A549 (cell line): ENCODE measurements around the gene CCDC50. TPM values are rescaled to one million over a fixed set of nuclear protein-coding genes. Genes with fewer than 3 reads are reported as not detected.

Source experiments
- ATAC-seq, 2 experiments: fragments of 200-7000 bp in 1 of 2; fragments of >200 bp in 1 of 2; cut with Nextera tagmentation in 1 of 2; cut with Tn5 transposase in 1 of 2; 3 replicates each; pipeline versions ENCODE4 v1.8.0 to v1.9.1; 2018 to 2020; ENCODE audit warnings: mild to moderate bottlenecking in 1 of 2, moderate library complexity in 1 of 2
- CTCF ChIA-PET: fragments of 300-600 bp; sonication (Branson Sonifier 250); formaldehyde crosslinking; extraction: SDS; loops from one replicate; lab custom pipeline; 2021; ENCODE audit warnings: antibody characterized with exemption, inconsistent platforms; lab: Yijun Ruan, JAX
- POLR2A ChIA-PET: fragments of 350-600 bp; formaldehyde crosslinking; extraction: SDS; loops from one replicate; lab custom pipeline; 2021; ENCODE audit warnings: antibody characterized with exemption, inconsistent platforms; lab: Yijun Ruan, JAX
- DNase-seq, 2 experiments: peaks; one replicate each; pipeline versions ENCODE4 v3.0.0 to v3.0.0-alpha.2; 2011 to 2016; ENCODE audit warnings: low read depth in 1 of 2, low spot score in 1 of 2
- FAIRE-seq: peaks from 2 replicates; lab custom pipeline; 2011; peaks lifted over from hg19 to GRCh38; lab: Jason Lieb, UNC
- H3K27ac ChIP-seq, 2 experiments: fragments of >200 bp; sonication (Bioruptor Twin); formaldehyde crosslinking; 3 replicates each; pipeline ENCODE4 v1.5.1; 2016 to 2017
- H3K4me1 ChIP-seq: fragments of >200 bp; sonication (Bioruptor Twin); formaldehyde crosslinking; 3 replicates; pipeline ENCODE4 v1.6.1; 2016
- H3K4me2 ChIP-seq: fragments of >200 bp; sonication (Bioruptor Twin); formaldehyde crosslinking; 3 replicates; pipeline ENCODE4 v1.6.1; 2016
- H3K4me3 ChIP-seq: fragments of >200 bp; sonication (Bioruptor Twin); formaldehyde crosslinking; 3 replicates; pipeline ENCODE4 v1.5.1; 2016
- H3K9me3 ChIP-seq: fragments of >200 bp; sonication (Bioruptor Twin); formaldehyde crosslinking; 3 replicates; pipeline ENCODE4 v1.6.1; 2016
- CBX2 ChIP-seq: fragments of 200-600 bp; sonication (generic); IDR thresholded peaks from 2 replicates; pipeline ENCODE4 v1.6.1; 2016; ENCODE audit warnings: low read depth, mild to moderate bottlenecking, borderline replicate concordance
- CEBPB ChIP-seq, 2 experiments: fragments of >200 bp in 1 of 2; sonication (Bioruptor Twin) in 1 of 2; formaldehyde crosslinking in 1 of 2; IDR thresholded peaks; 2 replicates each; pipeline ENCODE4 v1.6.1; 2012 to 2016
- EHF ChIP-seq: fragments of 250-450 bp; sonication (Bioruptor Pico); IDR thresholded peaks from 2 replicates; pipeline ENCODE4 v1.5.0; 2020; ENCODE audit warnings: mild to moderate bottlenecking
- EHMT2 ChIP-seq: fragments of 200-600 bp; sonication (generic); IDR thresholded peaks from 2 replicates; pipeline ENCODE4 v1.6.1; 2016; ENCODE audit warnings: antibody characterized with exemption, low read depth, mild to moderate bottlenecking, moderate library complexity
- FOSL2 ChIP-seq, 2 experiments: fragments of 450-650 bp in 1 of 2; fragments of >200 bp in 1 of 2; sonication (Bioruptor Twin) in 1 of 2; formaldehyde crosslinking; IDR thresholded peaks; 2 replicates each; pipeline versions ENCODE4 v1.5.0 to v1.6.1; 2016 to 2020; ENCODE audit warnings: mild to moderate bottlenecking in 1 of 2, moderate library complexity in 1 of 2
- HOXA7 ChIP-seq: fragments of 250-450 bp; sonication (Bioruptor Pico); IDR thresholded peaks from 2 replicates; pipeline ENCODE4 v1.5.0; 2020; ENCODE audit warnings: mild to moderate bottlenecking, moderate library complexity
- JUN ChIP-seq, 2 experiments: fragments of >200 bp; sonication (Bioruptor Twin); formaldehyde crosslinking; IDR thresholded peaks; 2 replicates in 1 of 2; 3 replicates in 1 of 2; pipeline ENCODE4 v1.6.1; 2016 to 2017
- KDM5A ChIP-seq: fragments of 200-600 bp; sonication (generic); IDR thresholded peaks from 2 replicates; pipeline ENCODE4 v1.6.1; 2016; ENCODE audit warnings: antibody characterized with exemption, mild to moderate bottlenecking
- MAFK ChIP-seq: fragments of 450-650 bp; IDR thresholded peaks from 2 replicates; pipeline ENCODE4 v1.6.1; 2014; ENCODE audit not compliant: partially characterized antibody
- MYC ChIP-seq: IDR thresholded peaks from 2 replicates; pipeline ENCODE4 v1.6.1; 2012; ENCODE audit warnings: mild to moderate bottlenecking, inconsistent platforms, low read length, improper control_type of control experiment, borderline replicate concordance
- ZNF302 ChIP-seq: fragments of 250-450 bp; sonication (Bioruptor Pico); IDR thresholded peaks from 2 replicates; pipeline ENCODE4 v1.9.0; 2021; ENCODE audit warnings: inconsistent platforms, mild to moderate bottlenecking, moderate library complexity
- WGBS: methylation state at CpG from one replicate; pipeline ENCODE4 v1.1.6; 2017; ENCODE audit errors: missing lambda C conversion rate; 5-methylcytosine and 5-hydroxymethylcytosine counted together
- polyA plus RNA-seq, 4 experiments: library from polyadenylated mRNA; depleted of rRNA in 3 of 4; stranded (reverse); fragments of >200 nt; fragmentation: RNase III in 1 of 4; extraction: RNeasy Plus Mini Kit Qiagen cat#74134 plus additional on column Dnase treatment in 1 of 4; gene quantifications; 2 replicates in 3 of 4; 3 replicates in 1 of 4; pipeline ENCODE4 v1.2.3, GENCODE V29; 2011 to 2017
- TF ChIP-seq, protein P1 (sequence below): IDR thresholded peaks from 2 replicates; pipeline ENCODE4 v1.6.1; 2012
- TF ChIP-seq, protein P2 (sequence below): fragments of 450-650 bp; IDR thresholded peaks from 2 replicates; pipeline ENCODE4 v1.6.1; 2014; ENCODE audit warnings: antibody characterized with exemption

CCDC50 gene
- polyA plus RNA-seq, 2 of the 4 experiments (the other 2 are of a cell fraction): 20.1 to 43.8 TPM

DNA sequence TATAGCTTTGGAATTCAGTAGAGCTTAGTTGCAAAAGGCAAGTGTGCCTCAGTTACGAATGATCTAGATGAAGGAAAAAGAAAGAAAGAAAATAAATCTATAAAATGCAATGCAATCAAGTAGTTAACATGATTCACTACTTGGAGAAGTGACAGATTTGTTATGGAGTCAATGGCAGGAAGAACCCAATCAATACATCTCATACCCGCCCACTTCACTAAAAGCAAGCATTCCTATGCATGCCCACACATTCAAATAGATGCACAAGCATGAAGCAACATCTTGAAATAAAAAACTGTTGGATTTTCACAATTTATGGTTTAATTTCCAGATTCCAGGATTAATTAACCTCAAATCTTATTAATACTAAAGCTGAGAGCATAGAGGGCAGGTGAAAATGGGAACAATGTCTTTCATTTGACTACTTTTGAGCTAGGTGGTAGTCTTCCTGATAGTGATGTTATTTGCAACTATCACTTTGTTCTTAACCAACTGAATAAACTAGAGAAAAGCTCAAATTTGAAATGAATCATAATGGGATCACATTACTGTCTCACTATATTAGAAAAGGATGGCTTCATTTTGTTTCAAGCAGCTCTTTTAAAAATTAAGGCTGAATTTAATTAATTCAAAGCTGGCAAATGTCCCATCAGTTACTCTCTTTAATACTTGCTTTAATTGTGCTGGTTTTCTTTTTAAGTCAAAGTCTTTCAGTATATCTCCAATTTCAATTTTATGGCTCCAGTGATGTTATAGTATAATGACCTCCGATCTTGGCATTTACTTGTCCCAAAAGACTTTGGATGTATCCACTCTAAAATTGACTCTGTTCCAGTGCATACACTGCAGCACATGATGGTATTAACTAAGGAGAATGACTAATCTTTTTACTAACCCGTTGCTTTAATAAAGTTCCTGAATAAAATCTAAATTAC is 46.7 kb upstream of the CCDC50 start:
- CTCF ChIA-PET: no interaction called here
- no peak overlapping the region for H3K4me3 ChIP-seq
- FAIRE-seq: no peak
- no peak overlapping the region for H3K27ac ChIP-seq
- no peak overlapping the region for H3K4me2 ChIP-seq
- no peaks in the 10 kb centered on the region for H3K9me3 ChIP-seq
- no peak for DNase-seq
- no peaks in the 10 kb centered on the region for H3K4me1 ChIP-seq
- WGBS: 39% methylated on average over 4 of the region's 4 CpGs
- POLR2A ChIA-PET: no interaction called here
- TF ChIP-seq MYC (no peak), HOXA7 (no peak), CBX2 (no peak), ZNF302 (CRISPR knock-in tag) (no peak)
- ATAC-seq: no peak

DNA sequence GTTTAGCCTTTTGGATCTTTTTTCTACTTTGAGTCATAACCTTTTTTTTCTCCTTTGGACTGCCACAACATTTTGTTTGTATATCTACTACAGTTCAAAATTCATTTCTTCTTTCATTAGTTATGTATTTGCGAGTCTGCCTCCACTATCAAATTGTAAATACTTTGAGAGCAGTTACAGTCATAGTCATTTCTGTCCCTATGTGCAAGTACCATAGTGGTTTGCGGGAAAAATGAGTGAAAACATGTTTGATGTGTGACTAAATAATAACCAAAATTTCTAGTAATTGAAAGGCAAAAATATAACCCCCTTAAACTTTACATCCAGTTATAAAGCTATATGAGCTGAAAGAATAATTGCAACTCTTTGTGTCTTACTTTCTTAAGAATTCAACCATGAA is 45.8 kb upstream of the CCDC50 start:
- TF ChIP-seq, protein P1, sequence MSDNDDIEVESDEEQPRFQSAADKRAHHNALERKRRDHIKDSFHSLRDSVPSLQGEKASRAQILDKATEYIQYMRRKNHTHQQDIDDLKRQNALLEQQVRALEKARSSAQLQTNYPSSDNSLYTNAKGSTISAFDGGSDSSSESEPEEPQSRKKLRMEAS: no peak
- no peak for TF ChIP-seq MYC
- no peak for TF ChIP-seq EHF (CRISPR knock-in tag)
- TF ChIP-seq CBX2: no peak
- TF ChIP-seq CEBPB (IDR thresholded peaks at IDR 0.05): no peak
- TF ChIP-seq MAFK: no peak
- TF ChIP-seq, protein P2, sequence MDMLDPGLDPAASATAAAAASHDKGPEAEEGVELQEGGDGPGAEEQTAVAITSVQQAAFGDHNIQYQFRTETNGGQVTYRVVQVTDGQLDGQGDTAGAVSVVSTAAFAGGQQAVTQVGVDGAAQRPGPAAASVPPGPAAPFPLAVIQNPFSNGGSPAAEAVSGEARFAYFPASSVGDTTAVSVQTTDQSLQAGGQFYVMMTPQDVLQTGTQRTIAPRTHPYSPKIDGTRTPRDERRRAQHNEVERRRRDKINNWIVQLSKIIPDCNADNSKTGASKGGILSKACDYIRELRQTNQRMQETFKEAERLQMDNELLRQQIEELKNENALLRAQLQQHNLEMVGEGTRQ: no peak
- no peak for TF ChIP-seq EHMT2
- TF ChIP-seq, all 56 proteins: peak for 0
- POLR2A ChIA-PET: no interaction called here
- Histone ChIP-seq H3K27ac (no peak overlapping the region), H3K4me2 (no peak overlapping the region), H3K4me1 (no peaks in the 10 kb centered on the region), H3K9me3 (no peaks in the 10 kb centered on the region), H3K4me3 (no peak overlapping the region)
- FAIRE-seq (no peak), ATAC-seq (no peak), DNase-seq (no peak)
- CTCF ChIA-PET: no interaction called here
- WGBS: 70% methylated on average over 2 of the region's 2 CpGs

DNA sequence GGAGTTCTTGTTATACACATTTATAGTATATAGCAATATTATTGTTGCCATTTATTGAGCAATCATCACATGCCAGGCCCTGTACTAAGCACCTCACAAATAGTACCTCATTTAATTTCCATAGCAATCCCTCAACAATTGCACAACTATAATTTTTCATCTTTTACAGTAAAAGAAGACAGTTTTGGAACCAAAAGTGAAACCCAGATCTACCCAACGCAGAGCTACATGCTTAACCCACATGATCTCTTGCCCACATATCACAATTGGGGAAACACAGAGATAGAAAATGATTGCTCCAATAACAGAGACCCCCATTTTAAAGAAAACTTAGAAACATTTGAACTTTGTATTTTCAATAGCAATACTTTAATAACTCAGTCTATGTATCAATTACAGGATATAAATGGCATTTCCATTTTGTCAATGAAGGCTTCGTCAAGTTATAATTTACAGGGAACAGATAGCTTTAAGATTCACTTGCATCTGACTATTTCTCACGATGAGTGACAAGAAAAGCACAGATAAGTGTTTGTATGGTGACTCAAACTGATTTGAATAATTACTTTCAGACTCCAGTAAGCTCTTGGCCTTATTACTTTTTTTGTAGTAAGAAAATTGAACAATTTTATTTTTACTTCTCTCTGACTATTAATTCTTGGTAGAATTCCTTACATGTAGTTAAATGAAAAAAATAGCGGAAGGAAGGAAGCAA is 38.7 kb upstream of the CCDC50 start:
- H3K9me3 ChIP-seq: no peaks in the 10 kb centered on the region
- ATAC-seq (no peak), DNase-seq (no peak), FAIRE-seq (no peak)
- H3K4me2 ChIP-seq: no peak overlapping the region
- H3K4me3 ChIP-seq: no peak overlapping the region
- no peaks in the 10 kb centered on the region for H3K4me1 ChIP-seq
- 58% methylated on average over 4 of the region's 4 CpGs for WGBS
- no peak overlapping the region for H3K27ac ChIP-seq
- TF ChIP-seq JUN (IDR thresholded peaks at IDR 0.05): no peak
- POLR2A ChIA-PET: no interaction called here
- CTCF ChIA-PET: no interaction called here

DNA sequence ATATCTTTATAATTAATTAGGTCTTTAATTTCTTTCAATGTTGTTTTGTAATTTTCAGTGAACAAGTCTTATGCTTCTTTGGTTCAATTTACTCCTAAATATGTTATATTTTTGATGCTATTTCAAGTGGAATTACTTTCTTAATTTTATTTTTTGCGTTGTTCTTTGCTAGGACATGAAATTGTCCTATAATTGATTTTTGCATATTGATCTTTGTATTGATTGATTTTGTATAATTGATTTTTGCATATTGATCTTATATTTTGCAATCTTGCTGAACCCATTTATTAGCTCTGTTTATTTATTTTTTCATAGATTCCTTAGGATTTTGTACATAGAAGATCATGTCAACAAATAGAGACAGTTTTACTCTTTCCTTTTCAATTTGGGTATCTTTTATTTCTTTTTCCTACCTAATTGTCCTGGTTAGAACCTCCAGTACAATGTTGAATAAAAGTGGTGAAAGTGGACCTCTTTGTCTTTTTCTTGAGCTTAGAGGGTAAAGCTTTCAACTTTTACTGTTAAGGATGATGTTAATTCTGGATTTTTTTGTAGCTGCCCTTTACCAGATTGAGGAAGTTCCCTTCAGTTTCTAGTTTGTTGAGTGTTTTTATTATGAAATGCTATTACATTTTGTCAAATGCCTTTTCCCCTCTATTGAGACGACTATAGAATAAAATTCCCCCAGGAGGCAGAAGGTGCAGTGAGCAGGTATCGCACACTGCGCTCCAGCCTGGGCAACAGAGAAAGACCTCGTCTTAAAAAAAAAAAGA is 36.8 kb upstream of the CCDC50 start:
- 60% methylated on average over 5 of the region's 5 CpGs for WGBS
- Histone ChIP-seq H3K4me3 (no peak overlapping the region), H3K9me3 (no peaks in the 10 kb centered on the region), H3K4me2 (no peak overlapping the region), H3K4me1 (no peaks in the 10 kb centered on the region), H3K27ac (no peak overlapping the region)
- TF ChIP-seq FOSL2 (IDR thresholded peaks at IDR 0.05) (no peak), FOSL2 (CRISPR knock-in tag; IDR thresholded peaks at IDR 0.05) (no peak), KDM5A (no peak)
- ATAC-seq: no peak
- ChIA-PET CTCF (no interaction called here), POLR2A (no interaction called here)
- no peak for DNase-seq
- no peak for FAIRE-seq
